GM23338 (cell line): Measurements from ENCODE around the gene MERTK. TPM values are rescaled to one million over a fixed set of nuclear protein-coding genes. Genes with fewer than 3 reads are reported as not detected.

ENCODE experiments used
- ATAC-seq: fragments of 200-7000 bp; cut with Tn5 transposase; 3 replicates; pipeline ENCODE4 v1.9.1; 2020
- DNase-seq: peaks from one replicate; pipeline ENCODE4 v3.0.0-alpha.2; 2015; ENCODE audit warnings: low spot score
- H2AFZ ChIP-seq: fragments of 200-600 bp; sonication (generic); 2 replicates; pipeline ENCODE4 v1.8.0; 2016; ENCODE audit warnings: antibody characterized with exemption, mild to moderate bottlenecking, moderate library complexity
- H3F3A ChIP-seq: fragments of 200-600 bp; sonication (generic); replicated peaks from 2 replicates; pipeline ENCODE4 v1.8.0; 2017; ENCODE audit warnings: antibody characterized with exemption, mixed run types, low read depth
- H3K27ac ChIP-seq: fragments of 200-600 bp; sonication (generic); 2 replicates; pipeline ENCODE4 v1.6.1; 2016; ENCODE audit warnings: low read depth
- H3K27me3 ChIP-seq: fragments of 200-600 bp; sonication (generic); 2 replicates; pipeline ENCODE4 v1.8.0; 2016; ENCODE audit warnings: mild to moderate bottlenecking, mixed run types, moderate library complexity; ENCODE audit not compliant: insufficient read depth
- H3K36me3 ChIP-seq: fragments of 200-600 bp; sonication (generic); 2 replicates; pipeline ENCODE4 v1.8.0; 2016; ENCODE audit warnings: mild to moderate bottlenecking; ENCODE audit not compliant: insufficient read depth
- H3K4me1 ChIP-seq: fragments of 200-600 bp; sonication (generic); 2 replicates; pipeline ENCODE4 v1.8.0; 2016; ENCODE audit warnings: mild to moderate bottlenecking, moderate library complexity; ENCODE audit not compliant: insufficient read depth
- H3K4me2 ChIP-seq: fragments of 200-600 bp; sonication (generic); 2 replicates; pipeline ENCODE4 v1.7.1; 2017; ENCODE audit warnings: mixed run types
- H3K4me3 ChIP-seq: fragments of 200-600 bp; sonication (generic); 2 replicates; pipeline ENCODE4 v1.6.1; 2016; ENCODE audit warnings: mixed run types
- H3K79me2 ChIP-seq: fragments of 200-600 bp; sonication (generic); replicated peaks from 2 replicates; pipeline ENCODE4 v1.8.0; 2017; ENCODE audit warnings: mild to moderate bottlenecking; ENCODE audit not compliant: insufficient read depth
- H3K9me2 ChIP-seq: fragments of 200-600 bp; sonication (generic); 2 replicates; pipeline ENCODE4 v1.8.0; 2017; ENCODE audit not compliant: insufficient read depth
- H4K20me1 ChIP-seq: fragments of 200-600 bp; sonication (generic); replicated peaks from 2 replicates; pipeline ENCODE4 v1.8.0; 2017; ENCODE audit warnings: mild to moderate bottlenecking; ENCODE audit not compliant: insufficient read depth
- H3K27ac Mint-ChIP-seq: 2 replicates; pipeline ENCODE4 v1.8.0; 2020; ENCODE audit warnings: inconsistent platforms, mild to moderate bottlenecking, moderate library complexity, mixed read lengths
- H3K27me3 Mint-ChIP-seq: 3 replicates; pipeline ENCODE4 v1.8.0; 2022; ENCODE audit warnings: low read depth, mild to moderate bottlenecking, moderate library complexity, mixed read lengths, inconsistent platforms; ENCODE audit not compliant: insufficient read depth, poor library complexity
- H3K36me3 Mint-ChIP-seq: 3 replicates; pipeline ENCODE4 v1.8.0; 2021; ENCODE audit warnings: low read depth, mild to moderate bottlenecking, inconsistent platforms, moderate library complexity, mixed read lengths
- H3K4me1 Mint-ChIP-seq: 3 replicates; pipeline ENCODE4 v1.8.0; 2020; ENCODE audit warnings: mild to moderate bottlenecking, inconsistent platforms, mixed read lengths
- H3K4me3 Mint-ChIP-seq: 3 replicates; pipeline ENCODE4 v1.8.0; 2021; ENCODE audit warnings: moderate library complexity, mild to moderate bottlenecking, inconsistent platforms, mixed read lengths
- H3K9me3 Mint-ChIP-seq: 3 replicates; pipeline ENCODE4 v1.8.0; 2020; ENCODE audit warnings: moderate library complexity, mild to moderate bottlenecking, inconsistent platforms, mixed read lengths
- CREB1 ChIP-seq: fragments of 250-450 bp; sonication (Bioruptor Pico); IDR thresholded peaks from 2 replicates; pipeline ENCODE4 v1.5.0; 2020; ENCODE audit warnings: low read depth, mild to moderate bottlenecking, moderate library complexity
- EZH2 ChIP-seq: fragments of 200-600 bp; sonication (generic); IDR thresholded peaks from one replicate; pipeline ENCODE4 v1.8.0; 2017; ENCODE audit warnings: antibody characterized with exemption, mild to moderate bottlenecking, low read depth; ENCODE audit not compliant: unreplicated experiment
- EZH2phosphoT487 ChIP-seq: fragments of 200-600 bp; sonication (generic); IDR thresholded peaks from one replicate; pipeline ENCODE4 v1.8.1; 2018; ENCODE audit warnings: antibody characterized with exemption; ENCODE audit not compliant: unreplicated experiment
- JUNB ChIP-seq: IDR thresholded peaks from one replicate; pipeline ENCODE4 v1.6.1; 2016; ENCODE audit warnings: antibody characterized with exemption; ENCODE audit not compliant: unreplicated experiment
- NANOG ChIP-seq: IDR thresholded peaks from 2 replicates; pipeline ENCODE4 v1.6.1; 2016; ENCODE audit warnings: antibody characterized with exemption, borderline replicate concordance
- POLR2AphosphoS5 ChIP-seq: IDR thresholded peaks from 2 replicates; pipeline ENCODE4 v1.6.1; 2016; ENCODE audit warnings: antibody characterized with exemption, low read depth
- STAT1 ChIP-seq: IDR thresholded peaks from one replicate; pipeline ENCODE4 v1.6.1; 2016; ENCODE audit warnings: antibody characterized with exemption; ENCODE audit not compliant: unreplicated experiment
- ZNF114 ChIP-seq: fragments of 250-450 bp; sonication (Bioruptor Pico); IDR thresholded peaks from 2 replicates; pipeline ENCODE4 v1.5.0; 2020; ENCODE audit warnings: mild to moderate bottlenecking, moderate library complexity
- ZNF331 ChIP-seq: fragments of 250-450 bp; sonication (Bioruptor Pico); IDR thresholded peaks from 2 replicates; pipeline ENCODE4 v1.5.0; 2020; ENCODE audit warnings: low read depth, mild to moderate bottlenecking, moderate library complexity
- polyA plus RNA-seq: library from polyadenylated mRNA; unstranded; fragments of >200 nt; fragmentation: Nextera tagmentation; extraction: Ambion mirVana; gene quantifications from 2 replicates; pipeline ENCODE4 v1.2.1, GENCODE V29; 2016
- total RNA-seq: library from RNA; depleted of rRNA; stranded (reverse); fragments of >200 nt; shearing (Covaris generic); gene quantifications from 2 replicates; pipeline ENCODE4 v1.2.3, GENCODE V29; 2014
- TF ChIP-seq, protein P1 (sequence below): IDR thresholded peaks from one replicate; pipeline ENCODE4 v1.6.1; 2018; ENCODE audit warnings: antibody characterized with exemption; ENCODE audit not compliant: unreplicated experiment
- TF ChIP-seq, protein P2 (sequence below): fragments of 250-450 bp; sonication (Bioruptor Pico); IDR thresholded peaks from 2 replicates; pipeline ENCODE4 v1.5.0; 2020; ENCODE audit warnings: mild to moderate bottlenecking, moderate library complexity
- TF ChIP-seq, protein P3 (sequence below), 2 experiments: fragments of 200-600 bp in 1 of 2; sonication (generic) in 1 of 2; conservative IDR thresholded peaks; 2 replicates each; pipeline versions ENCODE4 v1.5.1 to v1.6.1; 2016 to 2017; ENCODE audit warnings: antibody characterized with exemption in 2 of 2, low read depth in 2 of 2, mild to moderate bottlenecking in 2 of 2, moderate library complexity in 1 of 2
- TF ChIP-seq, protein P4 (sequence below): IDR thresholded peaks from 2 replicates; pipeline ENCODE4 v1.6.1; 2016; ENCODE audit warnings: antibody characterized with exemption

The MERTK gene
- total and polyA plus RNA-seq, 2 experiments from 2014 or later: 3.0 to 9.0 TPM

DNA sequence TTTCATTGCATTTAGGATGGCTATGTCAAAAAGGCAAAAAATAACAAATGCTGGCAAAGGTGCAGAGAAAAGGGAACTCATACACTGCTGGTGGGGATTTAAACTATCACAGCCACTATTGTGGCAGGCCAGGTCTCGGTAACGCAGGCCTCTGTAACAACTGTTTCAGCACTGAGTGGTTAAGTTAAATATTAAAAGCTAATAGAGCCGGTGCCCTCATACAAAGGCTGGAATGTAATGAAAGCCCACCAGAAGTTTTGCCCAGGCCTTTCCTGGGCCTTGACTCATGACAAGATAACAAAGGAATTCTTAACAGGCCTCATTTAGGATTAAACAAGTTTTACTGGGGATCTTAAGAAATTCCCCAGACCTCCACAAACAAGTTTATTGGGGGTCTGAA, 10.7 kb downstream of the MERTK start:
- DNase-seq: no peak
- Mint-ChIP-seq H3K4me1 (peaks cover 33% of the 10 kb centered on the region), H3K9me3 (no peaks in the 10 kb centered on the region), H3K27ac (no peak overlapping the region), H3K4me3 (no peak overlapping the region), H3K36me3 (no peaks in the 10 kb centered on the region), H3K27me3 (no peaks in the 10 kb centered on the region)
- Histone ChIP-seq H3K9me2 (no peaks in the 10 kb centered on the region), H2AFZ (no peak overlapping the region), H3K79me2 (no peaks in the 10 kb centered on the region), H3K36me3 (no peaks in the 10 kb centered on the region), H4K20me1 (no peaks in the 10 kb centered on the region), H3K27me3 (no peaks in the 10 kb centered on the region), H3K4me1 (peaks cover 29% of the 10 kb centered on the region), H3F3A (peaks cover 2% of the 10 kb centered on the region; the same call in 1 of the 2 replicates), H3K4me3 (no peak overlapping the region), H3K27ac (no peak overlapping the region), H3K4me2 (no peak overlapping the region)
- TF ChIP-seq POLR2AphosphoS5: no peak
- no peak for TF ChIP-seq ZNF331 (CRISPR knock-in tag)
- TF ChIP-seq, protein P1, sequence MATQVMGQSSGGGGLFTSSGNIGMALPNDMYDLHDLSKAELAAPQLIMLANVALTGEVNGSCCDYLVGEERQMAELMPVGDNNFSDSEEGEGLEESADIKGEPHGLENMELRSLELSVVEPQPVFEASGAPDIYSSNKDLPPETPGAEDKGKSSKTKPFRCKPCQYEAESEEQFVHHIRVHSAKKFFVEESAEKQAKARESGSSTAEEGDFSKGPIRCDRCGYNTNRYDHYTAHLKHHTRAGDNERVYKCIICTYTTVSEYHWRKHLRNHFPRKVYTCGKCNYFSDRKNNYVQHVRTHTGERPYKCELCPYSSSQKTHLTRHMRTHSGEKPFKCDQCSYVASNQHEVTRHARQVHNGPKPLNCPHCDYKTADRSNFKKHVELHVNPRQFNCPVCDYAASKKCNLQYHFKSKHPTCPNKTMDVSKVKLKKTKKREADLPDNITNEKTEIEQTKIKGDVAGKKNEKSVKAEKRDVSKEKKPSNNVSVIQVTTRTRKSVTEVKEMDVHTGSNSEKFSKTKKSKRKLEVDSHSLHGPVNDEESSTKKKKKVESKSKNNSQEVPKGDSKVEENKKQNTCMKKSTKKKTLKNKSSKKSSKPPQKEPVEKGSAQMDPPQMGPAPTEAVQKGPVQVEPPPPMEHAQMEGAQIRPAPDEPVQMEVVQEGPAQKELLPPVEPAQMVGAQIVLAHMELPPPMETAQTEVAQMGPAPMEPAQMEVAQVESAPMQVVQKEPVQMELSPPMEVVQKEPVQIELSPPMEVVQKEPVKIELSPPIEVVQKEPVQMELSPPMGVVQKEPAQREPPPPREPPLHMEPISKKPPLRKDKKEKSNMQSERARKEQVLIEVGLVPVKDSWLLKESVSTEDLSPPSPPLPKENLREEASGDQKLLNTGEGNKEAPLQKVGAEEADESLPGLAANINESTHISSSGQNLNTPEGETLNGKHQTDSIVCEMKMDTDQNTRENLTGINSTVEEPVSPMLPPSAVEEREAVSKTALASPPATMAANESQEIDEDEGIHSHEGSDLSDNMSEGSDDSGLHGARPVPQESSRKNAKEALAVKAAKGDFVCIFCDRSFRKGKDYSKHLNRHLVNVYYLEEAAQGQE: no peak
- no peak for TF ChIP-seq CREB1 (CRISPR knock-in tag)
- TF ChIP-seq STAT1: no peak
- TF ChIP-seq JUNB: no peak
- TF ChIP-seq ZNF114: no peak
- TF ChIP-seq EZH2phosphoT487: no peak
- TF ChIP-seq, protein P2, sequence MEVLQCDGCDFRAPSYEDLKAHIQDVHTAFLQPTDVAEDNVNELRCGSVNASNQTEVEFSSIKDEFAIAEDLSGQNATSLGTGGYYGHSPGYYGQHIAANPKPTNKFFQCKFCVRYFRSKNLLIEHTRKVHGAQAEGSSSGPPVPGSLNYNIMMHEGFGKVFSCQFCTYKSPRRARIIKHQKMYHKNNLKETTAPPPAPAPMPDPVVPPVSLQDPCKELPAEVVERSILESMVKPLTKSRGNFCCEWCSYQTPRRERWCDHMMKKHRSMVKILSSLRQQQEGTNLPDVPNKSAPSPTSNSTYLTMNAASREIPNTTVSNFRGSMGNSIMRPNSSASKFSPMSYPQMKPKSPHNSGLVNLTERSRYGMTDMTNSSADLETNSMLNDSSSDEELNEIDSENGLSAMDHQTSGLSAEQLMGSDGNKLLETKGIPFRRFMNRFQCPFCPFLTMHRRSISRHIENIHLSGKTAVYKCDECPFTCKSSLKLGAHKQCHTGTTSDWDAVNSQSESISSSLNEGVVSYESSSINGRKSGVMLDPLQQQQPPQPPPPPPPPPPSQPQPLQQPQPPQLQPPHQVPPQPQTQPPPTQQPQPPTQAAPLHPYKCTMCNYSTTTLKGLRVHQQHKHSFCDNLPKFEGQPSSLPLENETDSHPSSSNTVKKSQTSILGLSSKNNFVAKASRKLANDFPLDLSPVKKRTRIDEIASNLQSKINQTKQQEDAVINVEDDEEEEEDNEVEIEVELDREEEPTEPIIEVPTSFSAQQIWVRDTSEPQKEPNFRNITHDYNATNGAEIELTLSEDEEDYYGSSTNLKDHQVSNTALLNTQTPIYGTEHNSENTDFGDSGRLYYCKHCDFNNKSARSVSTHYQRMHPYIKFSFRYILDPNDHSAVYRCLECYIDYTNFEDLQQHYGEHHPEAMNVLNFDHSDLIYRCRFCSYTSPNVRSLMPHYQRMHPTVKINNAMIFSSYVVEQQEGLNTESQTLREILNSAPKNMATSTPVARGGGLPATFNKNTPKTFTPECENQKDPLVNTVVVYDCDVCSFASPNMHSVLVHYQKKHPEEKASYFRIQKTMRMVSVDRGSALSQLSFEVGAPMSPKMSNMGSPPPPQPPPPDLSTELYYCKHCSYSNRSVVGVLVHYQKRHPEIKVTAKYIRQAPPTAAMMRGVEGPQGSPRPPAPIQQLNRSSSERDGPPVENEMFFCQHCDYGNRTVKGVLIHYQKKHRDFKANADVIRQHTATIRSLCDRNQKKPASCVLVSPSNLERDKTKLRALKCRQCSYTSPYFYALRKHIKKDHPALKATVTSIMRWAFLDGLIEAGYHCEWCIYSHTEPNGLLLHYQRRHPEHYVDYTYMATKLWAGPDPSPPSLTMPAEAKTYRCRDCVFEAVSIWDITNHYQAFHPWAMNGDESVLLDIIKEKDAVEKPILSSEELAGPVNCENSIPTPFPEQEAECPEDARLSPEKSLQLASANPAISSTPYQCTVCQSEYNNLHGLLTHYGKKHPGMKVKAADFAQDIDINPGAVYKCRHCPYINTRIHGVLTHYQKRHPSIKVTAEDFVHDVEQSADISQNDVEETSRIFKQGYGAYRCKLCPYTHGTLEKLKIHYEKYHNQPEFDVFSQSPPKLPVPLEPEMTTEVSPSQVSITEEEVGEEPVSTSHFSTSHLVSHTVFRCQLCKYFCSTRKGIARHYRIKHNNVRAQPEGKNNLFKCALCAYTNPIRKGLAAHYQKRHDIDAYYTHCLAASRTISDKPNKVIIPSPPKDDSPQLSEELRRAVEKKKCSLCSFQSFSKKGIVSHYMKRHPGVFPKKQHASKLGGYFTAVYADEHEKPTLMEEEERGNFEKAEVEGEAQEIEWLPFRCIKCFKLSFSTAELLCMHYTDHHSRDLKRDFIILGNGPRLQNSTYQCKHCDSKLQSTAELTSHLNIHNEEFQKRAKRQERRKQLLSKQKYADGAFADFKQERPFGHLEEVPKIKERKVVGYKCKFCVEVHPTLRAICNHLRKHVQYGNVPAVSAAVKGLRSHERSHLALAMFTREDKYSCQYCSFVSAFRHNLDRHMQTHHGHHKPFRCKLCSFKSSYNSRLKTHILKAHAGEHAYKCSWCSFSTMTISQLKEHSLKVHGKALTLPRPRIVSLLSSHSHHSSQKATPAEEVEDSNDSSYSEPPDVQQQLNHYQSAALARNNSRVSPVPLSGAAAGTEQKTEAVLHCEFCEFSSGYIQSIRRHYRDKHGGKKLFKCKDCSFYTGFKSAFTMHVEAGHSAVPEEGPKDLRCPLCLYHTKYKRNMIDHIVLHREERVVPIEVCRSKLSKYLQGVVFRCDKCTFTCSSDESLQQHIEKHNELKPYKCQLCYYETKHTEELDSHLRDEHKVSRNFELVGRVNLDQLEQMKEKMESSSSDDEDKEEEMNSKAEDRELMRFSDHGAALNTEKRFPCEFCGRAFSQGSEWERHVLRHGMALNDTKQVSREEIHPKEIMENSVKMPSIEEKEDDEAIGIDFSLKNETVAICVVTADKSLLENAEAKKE: no peak
- TF ChIP-seq, protein P3, sequence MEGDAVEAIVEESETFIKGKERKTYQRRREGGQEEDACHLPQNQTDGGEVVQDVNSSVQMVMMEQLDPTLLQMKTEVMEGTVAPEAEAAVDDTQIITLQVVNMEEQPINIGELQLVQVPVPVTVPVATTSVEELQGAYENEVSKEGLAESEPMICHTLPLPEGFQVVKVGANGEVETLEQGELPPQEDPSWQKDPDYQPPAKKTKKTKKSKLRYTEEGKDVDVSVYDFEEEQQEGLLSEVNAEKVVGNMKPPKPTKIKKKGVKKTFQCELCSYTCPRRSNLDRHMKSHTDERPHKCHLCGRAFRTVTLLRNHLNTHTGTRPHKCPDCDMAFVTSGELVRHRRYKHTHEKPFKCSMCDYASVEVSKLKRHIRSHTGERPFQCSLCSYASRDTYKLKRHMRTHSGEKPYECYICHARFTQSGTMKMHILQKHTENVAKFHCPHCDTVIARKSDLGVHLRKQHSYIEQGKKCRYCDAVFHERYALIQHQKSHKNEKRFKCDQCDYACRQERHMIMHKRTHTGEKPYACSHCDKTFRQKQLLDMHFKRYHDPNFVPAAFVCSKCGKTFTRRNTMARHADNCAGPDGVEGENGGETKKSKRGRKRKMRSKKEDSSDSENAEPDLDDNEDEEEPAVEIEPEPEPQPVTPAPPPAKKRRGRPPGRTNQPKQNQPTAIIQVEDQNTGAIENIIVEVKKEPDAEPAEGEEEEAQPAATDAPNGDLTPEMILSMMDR (conservative IDR thresholded peaks at IDR 0.05; ENCODE audit: low read depth in 2 of 2): no peak
- TF ChIP-seq, protein P4, sequence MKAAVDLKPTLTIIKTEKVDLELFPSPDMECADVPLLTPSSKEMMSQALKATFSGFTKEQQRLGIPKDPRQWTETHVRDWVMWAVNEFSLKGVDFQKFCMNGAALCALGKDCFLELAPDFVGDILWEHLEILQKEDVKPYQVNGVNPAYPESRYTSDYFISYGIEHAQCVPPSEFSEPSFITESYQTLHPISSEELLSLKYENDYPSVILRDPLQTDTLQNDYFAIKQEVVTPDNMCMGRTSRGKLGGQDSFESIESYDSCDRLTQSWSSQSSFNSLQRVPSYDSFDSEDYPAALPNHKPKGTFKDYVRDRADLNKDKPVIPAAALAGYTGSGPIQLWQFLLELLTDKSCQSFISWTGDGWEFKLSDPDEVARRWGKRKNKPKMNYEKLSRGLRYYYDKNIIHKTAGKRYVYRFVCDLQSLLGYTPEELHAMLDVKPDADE: no peak
- TF ChIP-seq NANOG: no peak
- TF ChIP-seq EZH2: no peak
- ATAC-seq: no peak
